HG03469 (cell line): Measurements from ENCODE around the gene VASH2.
"Not testable (repeated sequence)": the region's sequence is repeated elsewhere in the genome, so short reads cannot be mapped to it uniquely, and the experiment has no call there.

Experiments used
- ATAC-seq: cut with Tn5 transposase; IDR thresholded peaks from one replicate; pipeline ENCODE4 v1.9.1; 2021; ENCODE audit warnings: mild to moderate bottlenecking, moderate library complexity, moderate number of reproducible peaks; ENCODE audit not compliant: unreplicated experiment

Gene VASH2

GRCh38 chr1:213017447-213018273 lies 67.3 kb downstream of the VASH2 start:
- no peak for ATAC-seq

GRCh38 chr1:213019450-213019849 lies 69.1 kb downstream of the VASH2 start:
- no peak for ATAC-seq

GRCh38 chr1:213020016-213020415 lies 69.7 kb downstream of the VASH2 start:
- no peak for ATAC-seq

GRCh38 chr1:213027024-213027423 lies 76.7 kb downstream of the VASH2 start:
- not testable (repeated sequence) for ATAC-seq

GRCh38 chr1:213032651-213033050 lies 82.3 kb downstream of the VASH2 start:
- no peak for ATAC-seq

- no peak for ATAC-seq
Measured at GRCh38 chr1:213034713-213035112, 84.4 kb downstream of the VASH2 start.

GRCh38 chr1:213035573-213035972 lies 85.2 kb downstream of the VASH2 start:
- no peak for ATAC-seq
